Activated CD8-positive, alpha-beta memory T cell treated with anti-CD3 and anti-CD28 coated beads for 4 hours (primary cell): ENCODE data around the gene ADAM19.
"Not testable (repeated sequence)": the region's sequence is repeated elsewhere in the genome, so short reads cannot be mapped to it uniquely, and the experiment has no call there.

Experiments used
- DNase-seq, 2 donors: peaks; one replicate each; pipeline ENCODE4 v3.0.0-alpha.2; 2020; ENCODE audit warnings: low read depth in 2 of 2

The ADAM19 gene

DNA sequence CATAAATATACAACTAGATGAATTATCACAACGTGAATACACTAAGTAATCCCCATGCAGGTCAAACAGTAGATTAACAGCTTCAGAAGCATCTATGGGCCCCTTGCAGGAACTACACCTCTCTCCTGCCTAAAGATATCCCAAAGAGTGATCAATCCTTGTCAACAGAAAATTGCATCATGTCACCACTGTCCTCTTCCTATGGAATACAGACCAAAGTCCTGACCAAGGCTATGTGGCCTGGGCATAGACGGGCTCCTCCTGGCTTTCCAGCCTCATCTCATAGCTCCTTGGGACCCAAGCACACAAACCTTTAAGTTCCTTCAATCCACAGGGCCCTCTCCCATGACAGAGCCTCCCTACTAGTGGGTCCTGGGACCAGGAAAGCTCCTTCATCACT lies 90.2 kb downstream of the ADAM19 start:
- DNase-seq: no peak

DNA sequence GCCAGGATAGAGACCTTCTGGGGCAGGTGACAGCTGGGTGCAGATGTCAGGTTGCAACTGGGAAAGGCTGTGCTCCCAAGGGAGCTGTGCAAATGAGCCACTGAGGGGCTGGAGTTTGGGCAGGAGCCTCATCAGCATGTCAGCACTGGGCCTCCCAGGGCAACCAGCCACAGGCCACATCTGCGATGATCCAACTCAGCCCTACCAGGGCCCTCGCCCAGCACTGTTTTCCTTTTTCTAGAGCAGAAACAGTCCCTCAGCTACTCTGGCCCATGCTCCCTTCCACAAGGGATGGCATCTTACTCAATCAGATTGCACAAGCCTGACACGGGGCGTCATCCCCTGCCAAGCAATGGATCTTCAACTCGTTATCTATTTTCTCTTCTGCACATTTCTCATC lies 90.8 kb downstream of the ADAM19 start:
- no peak for DNase-seq

DNA sequence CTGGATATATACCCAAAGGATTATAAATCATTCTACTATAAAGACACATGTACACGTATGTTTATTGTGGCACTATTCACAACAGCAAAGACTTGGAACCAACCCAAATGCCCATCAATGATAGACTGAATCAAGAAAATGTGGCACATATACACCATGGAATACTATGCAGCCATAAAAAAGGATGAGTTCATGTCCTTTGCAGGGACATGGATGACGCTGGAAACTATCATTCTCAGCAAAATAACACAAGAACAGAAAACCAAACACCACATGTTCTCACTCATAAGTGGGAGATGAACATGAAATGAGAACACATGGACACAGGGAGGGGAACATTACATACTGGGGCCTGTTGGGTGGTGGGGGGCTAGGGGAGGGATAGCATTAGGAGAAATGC lies 92.9 kb downstream of the ADAM19 start:
- DNase-seq: not testable (repeated sequence)

DNA sequence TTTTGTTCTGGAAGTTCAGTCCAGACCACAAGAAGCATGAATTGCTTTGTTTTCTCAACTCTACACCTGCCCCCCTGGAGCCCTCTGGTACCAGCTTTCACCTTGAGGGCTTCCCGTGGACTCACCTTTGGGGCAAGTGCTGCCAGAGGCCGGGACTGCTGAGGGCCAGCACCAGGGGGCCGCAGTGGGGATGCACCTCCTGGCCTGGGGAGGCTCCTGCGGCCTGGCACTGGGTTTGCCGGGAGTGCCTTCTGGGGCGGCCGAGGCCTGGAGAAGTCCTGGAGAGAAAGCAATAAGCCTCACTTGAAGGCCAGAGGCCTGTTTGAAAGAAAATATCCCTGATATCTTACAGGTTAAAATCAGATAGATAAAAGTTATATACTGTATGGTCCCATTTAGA lies 93.9 kb downstream of the ADAM19 start:
- DNase-seq: no peak

DNA sequence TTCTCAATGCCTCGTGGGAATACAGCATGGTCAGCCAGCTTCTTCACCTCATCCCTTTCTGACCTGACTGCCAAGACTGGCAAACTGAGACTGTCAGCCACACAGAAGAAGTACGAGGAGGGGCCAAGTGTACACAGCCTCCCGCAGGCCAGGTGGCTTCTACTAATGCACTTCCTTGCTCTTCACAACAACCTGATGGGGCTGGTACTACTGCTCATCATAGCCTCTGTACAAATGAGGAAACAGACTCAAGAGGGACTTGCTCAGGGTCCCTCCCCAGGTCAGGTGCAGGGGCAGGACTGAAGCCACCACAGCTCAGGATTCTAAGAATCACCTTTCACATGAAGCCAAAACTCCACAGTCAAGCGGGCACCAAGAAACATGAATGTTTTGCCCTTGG lies 94.3 kb downstream of the ADAM19 start:
- no peak for DNase-seq

DNA sequence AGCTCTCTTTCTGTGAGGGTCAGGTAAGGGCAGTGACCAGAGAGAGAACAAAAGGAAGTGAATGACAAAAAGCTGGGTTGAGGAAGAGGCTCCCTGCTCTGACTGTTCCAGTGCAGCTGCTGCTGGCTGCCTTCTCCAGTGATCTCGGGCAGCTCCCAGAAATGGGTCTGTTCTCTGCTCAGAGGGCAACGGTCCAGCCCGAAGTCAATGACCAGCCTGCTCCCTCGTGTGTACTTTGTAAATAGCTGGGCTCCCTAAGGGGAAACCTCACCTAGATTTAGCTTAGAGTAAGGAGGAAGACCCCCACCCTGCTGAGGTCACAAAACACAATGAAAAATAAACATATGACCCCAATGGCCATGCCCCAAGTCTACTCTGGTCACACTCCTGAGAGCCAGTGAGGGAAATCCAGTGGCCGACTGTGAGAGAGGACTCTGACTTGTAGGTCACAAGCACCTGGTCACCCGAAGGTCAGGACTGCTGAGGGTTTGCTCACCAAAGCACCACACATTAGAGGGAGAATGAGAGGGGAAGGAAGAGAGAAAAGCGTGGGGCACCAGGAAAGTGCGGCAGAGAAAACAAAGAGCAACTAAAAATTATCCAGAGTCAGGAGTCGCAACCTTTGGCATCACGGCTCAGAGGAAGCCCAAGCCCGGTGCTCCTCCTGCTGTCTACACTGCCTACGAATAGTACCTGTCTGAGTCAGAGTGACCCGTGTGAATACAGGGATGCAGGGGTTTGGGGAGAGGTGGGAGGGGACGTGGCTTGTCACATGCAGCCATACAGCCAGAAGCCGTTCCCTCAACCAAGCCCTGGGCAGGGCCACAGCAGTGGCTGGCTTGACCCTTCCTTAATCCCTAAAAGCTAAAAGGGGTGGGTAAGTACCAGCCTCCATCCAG lies 95.7 kb downstream of the ADAM19 start:
- no peak for DNase-seq

DNA sequence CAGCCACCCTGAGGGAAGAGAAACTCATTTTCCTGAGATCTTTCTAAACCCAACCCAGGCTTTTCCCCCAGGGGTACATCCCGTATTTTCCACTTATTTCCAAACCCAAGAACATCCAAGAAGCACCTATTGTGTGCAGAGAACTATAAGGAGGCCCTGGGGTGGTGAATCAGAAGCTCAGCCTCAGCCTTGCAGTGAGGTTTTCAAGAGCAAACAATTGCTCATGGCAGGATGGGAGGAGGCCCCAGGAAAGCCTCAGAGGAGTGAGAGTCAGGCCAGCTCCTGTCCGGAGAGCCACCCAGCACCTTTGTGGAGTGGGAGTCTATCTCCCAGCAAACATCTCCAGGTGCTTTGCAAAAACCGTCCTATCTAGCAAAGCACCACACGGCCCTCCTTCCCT lies 96.4 kb downstream of the ADAM19 start:
- DNase-seq: no peak

DNA sequence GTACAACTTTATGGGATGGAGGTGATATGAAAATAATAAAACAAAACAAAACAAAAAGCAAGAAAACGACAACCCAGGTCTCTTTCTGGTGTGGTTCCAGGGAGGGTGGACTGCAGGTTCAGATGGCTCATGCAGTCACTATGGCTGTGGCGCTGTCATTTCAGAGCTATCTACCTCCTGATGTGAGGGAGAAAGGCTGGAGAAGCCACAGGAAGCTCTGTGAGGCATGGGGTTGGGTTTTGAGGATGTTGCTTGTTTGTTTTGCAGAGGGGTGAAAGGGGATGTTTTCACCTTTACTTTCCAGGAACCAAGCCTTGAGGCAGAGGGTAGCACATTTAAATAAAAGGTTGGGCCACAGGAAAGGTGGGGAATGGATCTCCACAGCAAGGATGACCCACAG lies 96.8 kb downstream of the ADAM19 start:
- DNase-seq: no peak

DNA sequence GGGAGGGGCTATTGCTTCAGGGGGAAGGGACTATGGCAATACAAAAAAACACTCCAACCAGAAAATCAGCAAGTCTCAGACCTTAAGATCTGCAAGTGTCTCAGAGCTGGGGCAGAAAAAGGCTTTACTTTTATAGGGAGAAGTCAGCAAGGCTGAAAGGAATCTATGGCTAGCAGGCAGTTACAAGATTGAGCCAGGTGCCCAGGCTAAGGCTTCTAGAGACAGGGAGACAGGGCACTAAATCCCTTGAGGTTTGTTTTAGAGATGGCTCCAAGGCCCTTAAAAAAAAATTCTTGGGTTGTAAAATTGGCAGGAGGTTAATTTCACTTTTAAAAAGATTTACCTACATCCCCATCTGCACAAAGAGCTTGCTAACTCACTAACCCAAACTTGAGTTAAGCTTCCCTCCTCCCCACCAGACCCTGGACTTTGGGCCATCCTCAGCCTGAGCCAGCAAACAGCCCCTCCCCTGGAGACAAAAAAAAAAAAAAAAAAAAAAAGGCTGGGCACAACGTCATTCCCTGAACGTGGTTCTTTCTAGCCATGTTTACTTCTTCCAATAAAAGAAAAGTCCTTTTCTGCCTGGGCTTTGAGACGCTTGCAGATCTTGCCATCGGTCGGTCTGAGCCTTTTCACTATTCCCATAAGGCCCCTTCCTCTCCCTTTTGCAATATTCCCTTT lies 97.6 kb downstream of the ADAM19 start:
- no peak for DNase-seq

DNA sequence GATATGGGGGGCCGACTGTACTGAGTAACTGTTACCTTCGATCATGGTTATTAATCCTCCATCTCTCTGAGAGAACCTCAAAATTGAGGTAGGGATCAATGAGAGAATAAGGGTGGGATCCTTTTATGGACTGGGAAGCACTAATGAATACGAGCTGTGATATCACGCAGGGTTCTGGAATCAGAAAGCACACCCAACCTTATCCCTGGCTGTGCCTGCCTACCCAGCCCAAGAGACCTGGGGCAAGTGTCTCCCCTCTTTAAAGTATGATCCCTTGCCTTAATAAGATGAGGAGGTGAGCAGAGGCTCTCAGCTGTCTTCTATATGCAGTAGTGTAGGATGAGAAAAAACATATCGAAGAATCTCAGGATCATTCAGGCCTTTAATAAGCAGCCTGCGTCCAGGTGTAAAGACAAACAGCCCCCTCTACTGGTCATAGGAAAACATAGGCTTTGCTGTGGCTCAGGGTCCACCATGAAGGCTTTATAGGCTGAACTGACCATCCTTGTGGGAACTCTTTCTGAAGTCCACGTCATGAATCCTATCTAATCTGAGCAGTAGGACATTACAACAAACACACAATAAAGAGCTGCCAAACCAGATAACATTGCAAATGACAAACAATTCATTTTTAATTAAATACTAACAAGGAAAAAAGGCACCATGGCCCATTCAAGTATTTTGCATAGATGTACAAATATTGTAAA lies 98.7 kb downstream of the ADAM19 start:
- DNase-seq: no peak

DNA sequence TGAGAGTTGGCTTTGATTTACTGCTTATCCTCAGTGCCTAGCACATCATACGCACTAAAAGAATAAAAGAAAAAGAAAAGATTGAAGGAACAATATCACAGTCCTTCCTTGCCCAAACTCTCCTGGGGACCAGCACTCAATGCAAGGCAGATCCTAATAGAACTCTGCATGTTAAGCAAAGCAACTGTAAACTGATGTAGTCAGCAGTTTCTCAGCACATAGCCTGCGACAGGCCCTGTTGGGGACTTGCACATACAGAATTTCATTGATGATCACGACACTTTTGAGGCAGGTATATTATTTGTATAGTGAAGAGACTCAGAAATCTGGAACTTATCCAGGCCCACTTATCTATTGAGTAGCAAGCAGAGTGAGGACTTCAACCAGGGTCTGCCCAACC lies 100.1 kb downstream of the ADAM19 start:
- no peak for DNase-seq

DNA sequence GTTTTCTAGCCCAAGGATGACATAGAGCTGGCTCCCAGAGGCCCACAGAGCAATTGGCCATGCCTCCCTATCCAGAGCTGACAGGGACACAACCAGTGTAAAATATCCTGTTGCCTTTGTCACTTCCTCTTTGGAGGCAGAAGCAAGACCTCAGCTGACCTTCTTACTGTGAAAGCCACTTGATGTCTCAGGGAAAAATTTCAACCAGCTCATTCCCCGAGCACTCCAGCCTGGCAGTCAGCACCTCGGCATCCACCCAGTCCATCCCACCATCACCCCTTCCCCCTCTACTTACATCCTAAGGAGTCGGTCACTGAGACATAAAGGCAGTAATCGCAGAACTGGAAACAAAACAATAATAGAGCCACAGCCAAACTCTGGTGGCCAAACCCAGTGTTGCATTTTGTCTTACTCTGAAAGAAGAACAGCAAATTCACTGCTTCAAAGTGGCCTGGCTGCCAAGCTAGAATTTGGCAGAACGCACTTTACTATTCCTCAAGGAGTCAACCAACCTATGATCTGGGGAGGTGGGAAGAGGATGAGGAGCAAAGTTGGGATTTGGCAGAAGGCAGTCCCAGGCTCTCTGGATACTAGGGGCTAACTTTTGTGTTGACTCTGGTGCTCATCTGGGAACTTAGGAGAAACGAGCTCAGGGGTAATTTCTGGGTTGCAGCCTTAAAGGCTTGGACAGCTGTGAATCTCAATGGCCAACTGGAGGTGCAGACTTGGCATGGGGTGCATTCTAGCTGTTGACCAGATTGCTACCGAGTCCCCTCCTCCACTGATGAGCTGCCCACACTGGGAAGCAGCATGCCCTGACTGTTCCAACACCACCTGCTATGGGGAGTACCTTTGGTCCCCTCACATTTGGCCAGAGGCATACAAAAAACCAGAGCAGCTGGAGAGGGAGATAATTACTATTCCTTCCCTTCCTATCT lies 101.9 kb downstream of the ADAM19 start:
- DNase-seq: no peak

DNA sequence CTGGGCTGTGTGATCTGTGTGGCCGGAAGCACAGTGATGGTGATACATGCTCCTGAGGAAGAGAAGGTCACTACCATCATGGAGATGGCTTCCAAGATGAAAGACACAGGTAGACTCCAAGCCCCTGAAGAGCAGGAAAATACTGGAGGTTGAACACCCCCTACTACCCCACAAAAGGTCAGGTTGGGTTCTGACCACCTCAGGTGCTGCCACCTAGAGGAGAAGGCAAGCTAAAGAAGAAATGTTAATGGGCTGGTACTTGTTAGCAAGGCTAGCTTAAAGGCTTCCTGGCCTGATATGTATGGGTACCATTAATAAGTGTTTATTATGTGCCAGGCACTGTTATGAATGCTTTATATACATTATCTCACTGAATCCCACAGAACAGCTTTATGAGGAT lies 103.9 kb downstream of the ADAM19 start:
- no peak for DNase-seq

DNA sequence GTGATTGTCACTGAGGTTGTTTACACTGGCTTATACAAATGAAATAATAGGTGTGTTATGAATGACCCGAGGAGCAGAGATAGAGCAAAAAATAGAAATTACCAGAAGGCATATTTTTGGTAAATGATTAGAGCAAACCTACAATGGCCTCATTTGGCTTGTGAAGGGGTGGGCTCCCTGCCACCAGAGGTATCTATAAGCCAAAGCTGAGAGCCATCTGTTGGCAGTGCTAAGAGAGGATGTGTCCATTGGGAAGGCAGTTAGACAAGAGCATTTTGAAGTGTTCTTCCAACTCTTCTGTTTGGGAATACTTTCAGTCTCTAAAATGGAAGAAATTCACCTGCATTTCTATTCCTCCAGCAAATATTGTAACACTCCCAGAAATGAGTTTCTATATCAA lies 104.9 kb downstream of the ADAM19 start:
- DNase-seq: no peak

DNA sequence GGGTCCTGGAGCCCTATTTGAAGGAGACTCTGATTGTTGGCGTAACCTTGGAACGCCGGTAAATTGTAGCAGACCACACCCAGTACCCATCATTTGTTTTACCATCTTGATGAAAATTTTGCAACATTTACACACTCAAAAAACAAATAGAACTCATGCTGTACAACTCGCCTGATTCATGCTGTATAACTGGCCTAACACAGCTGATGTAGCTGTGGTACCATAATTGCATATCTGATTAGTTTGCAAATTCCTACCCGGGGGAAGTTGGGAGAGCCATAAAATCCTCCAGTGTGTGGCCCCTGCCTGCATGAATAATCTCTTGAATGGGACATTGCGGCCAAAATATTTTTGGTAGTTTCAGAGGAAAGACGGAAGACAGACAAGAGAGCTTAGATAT lies 105.9 kb downstream of the ADAM19 start:
- no peak for DNase-seq

DNA sequence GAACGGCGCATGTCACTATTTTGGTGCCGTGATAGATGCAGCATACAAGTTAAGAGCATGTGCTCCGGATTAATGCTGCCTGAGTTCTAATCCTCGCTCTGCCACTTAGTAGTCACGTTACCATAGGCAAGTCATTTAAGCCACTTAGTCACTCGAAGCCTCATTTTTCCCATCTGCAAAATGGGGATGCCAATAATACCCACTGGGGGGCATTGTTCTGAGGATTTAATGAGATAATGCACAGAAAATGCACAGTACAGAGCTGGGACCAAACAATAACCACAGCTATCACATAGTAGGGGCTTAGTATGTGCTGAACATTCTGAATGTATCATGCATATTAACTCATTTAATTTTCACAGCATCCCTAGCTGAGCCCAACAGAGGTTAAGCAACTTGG lies 106.5 kb downstream of the ADAM19 start:
- DNase-seq: no peak

DNA sequence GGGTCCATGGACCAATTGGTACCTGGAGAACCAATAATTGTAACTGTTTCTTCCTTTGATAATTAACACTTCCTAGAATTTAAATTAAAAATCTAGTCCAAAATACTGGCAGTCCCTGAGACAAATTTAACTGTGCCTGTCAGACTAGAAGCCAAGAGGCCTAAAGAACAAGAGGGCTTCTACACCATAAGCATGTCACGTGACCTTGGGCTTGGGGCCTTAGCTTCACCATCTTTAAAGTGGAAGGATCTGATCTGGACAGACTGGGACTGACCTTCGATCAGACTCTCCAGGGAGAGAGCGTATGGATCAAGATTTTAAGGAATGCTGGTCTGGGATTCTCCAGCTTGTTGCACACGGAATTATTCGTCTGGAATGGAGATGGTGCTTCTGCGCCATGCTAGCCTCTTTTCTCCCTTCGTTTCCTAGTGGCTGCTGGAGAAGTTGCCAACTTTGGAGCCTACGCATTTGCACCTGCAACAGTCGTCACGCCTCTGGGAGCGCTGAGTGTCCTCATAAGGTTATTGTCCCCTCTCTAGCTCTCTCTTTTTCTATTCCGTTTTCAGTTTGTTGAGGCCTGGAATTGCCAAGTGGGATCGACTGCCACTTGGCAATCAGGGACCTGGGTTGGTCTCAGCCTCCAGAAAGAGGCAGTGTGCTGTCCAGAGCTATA lies 107.1 kb downstream of the ADAM19 start:
- DNase-seq: no peak

DNA sequence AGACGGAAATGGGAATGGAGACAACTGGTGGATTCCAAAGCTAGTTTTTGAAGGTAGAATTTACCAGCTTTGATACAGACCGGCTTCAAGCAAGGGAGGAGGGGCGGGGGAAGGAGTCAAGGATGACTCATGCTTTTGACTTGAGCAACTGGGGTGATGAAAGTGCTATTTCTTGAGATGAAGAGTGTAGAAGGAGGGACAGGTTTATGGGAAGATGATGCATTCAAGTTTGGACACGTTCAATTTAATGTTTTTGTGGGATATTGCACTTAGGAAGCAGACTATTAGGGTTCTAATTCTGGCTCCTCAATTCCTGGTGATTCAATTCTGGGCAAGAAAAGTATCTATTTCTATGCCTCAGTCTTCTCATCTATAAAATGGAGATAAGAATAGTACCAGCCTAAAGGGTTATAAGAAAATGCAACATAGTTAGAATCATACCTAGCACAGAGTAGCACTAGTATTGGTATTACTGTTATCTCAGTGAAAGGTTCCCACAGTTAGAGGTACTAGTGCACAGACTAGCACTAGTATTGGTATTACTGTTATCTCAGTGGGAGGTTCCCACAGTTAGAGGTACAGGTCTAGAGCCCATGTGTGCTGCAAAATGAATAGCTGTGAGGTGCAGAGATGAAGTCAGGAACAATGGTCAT lies 110.9 kb downstream of the ADAM19 start:
- peak; percentile 5 to 14 for DNase-seq

DNA sequence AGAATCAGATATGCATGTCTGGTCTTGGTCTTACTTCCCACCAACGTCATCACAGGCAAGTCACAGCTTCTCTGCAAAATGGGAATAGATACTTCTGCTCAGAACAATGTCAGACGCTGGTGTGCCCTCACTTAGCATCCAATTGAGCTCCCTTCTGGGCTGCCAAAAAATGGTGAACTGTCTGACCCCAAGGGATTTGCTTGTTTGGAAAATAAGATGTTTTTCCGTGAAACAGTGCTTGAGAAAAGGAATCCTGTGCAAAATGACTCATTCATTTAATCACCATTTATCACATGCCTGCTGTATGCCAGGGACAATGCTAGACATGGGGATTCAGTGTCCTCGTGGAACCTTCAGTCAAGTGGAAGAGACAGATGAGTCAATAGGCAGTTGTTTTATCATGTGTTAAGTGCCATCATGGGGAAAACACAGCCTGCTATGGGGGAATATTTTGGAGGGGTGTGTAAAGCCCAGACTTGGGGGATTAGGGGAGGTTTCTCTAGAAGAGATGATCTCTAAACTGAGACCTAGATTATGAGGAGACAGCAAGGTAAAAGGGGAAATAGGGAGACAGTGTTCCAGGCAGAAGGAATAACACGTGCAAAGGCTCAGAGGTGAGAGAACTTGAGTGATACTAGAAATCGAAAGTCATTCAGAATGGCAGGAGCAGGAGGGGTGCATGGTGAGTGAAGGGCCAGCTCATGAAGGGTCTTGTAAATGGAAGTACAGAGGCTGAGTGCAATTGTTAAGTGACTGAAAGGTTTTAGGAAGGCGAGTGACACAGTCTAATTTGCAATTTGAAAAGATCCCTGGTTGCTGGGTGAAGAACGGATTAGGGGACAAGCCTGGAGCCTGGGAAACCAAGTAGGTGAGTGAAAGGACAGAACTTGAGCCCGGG lies 111.7 kb downstream of the ADAM19 start:
- no peak for DNase-seq
